DLD1 (cell line): Measurements from ENCODE around the gene GPR89B.
"Not testable (repeated sequence)": the region's sequence is repeated elsewhere in the genome, so short reads cannot be mapped to it uniquely, and the experiment has no call there.

Experiments used
- in situ Hi-C: cut with HindIII; loops from 2 replicates; pipeline ENCODE4 v1.10.0; 2017; ENCODE audit warnings: low sequenced_read_pairs

The GPR89B gene

GRCh38 chr1:147928236-147929132, at the start of gene GPR89B:
Gene GPR89B, plus strand, starts transcription at chr1:147928420. Its CDS starts 117 bp downstream, at chr1:147928537.
- in situ Hi-C loops: not testable (repeated sequence)

DNA sequence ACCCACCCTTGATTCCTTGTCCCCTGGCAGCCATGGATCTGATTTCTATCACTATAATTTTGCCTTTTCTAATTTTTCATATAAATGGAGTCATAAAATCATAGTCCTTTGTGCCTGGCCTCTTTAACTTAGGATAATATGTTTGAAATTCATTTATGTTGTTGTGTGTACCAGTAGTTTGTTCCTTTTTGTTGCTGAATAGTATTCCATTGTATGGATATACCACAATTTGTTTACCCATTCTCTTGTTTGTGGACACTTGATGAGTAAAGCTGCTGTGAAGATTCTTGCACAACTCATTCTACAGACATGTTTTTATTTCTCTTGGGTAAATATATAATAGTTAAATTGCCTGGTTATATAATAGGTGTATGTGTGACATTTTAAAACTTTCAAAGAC, 48.3 kb upstream of the GPR89B start:
- in situ Hi-C loops: no loop called here

DNA sequence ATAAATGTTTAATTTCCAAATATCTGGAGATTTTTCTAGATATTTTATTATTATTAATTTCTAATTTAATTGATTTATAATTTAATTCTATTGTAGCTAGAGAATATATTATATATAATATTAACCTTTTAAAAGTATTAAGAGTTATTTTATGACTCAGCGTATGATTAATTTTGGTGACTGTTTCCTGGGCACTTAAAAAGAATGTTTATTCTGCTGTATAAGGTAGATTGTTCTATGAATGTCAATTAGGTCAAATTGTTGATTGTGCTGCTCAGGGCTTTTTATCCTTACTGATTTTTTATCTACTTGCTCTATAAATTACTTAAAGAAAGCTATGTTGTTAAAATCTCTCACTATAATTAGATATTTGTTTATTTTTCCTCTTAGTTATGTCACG, 45.7 kb upstream of the GPR89B start:
- in situ Hi-C loops: no loop called here

- in situ Hi-C loops: no loop called here
Observed at GRCh38 chr1:147890177-147890790, 37.9 kb upstream of the GPR89B start.

DNA sequence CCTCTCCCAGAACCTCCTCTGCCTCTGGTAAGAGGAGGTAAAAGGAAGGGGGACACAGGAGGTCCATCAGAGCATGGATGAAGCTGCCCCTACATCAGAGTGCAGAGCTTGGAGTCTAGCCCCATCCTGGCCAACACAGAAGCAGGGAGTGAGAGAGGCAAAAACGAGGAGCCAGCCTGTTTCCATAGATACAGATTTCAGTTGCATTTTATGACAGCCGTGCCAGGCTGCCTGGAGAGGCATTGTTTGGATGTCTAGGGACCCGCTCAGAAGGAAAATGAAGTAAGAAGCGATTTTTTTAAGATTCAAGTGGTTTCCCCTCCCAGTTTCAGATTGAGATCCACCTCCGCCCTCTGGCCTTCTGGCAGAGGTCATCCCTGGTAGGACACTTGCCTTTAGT, 37.1 kb upstream of the GPR89B start:
- in situ Hi-C loops: no loop called here

DNA sequence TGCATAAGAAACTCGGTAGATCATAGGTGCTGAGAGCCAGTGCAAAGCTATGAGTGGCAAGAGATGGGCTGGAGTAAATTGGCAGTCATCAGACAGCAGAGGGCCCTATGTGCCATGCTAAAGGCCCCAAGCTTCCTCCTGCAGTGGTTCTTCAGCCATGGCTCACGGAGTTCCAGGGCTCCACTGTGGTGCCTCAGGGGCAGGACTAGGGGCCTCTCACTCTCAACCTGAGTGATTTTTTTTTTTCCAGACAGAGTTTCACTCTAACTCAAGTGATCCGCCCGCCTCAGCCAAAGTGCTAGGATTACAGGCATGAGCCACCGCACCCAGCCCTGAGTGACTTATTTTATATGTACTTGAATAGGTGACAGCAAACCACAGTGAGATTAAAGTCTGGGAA, 36.0 kb upstream of the GPR89B start:
- in situ Hi-C loops: no loop called here

GRCh38 chr1:147892731-147893214, 35.4 kb upstream of the GPR89B start:
- in situ Hi-C loops: no loop called here

DNA sequence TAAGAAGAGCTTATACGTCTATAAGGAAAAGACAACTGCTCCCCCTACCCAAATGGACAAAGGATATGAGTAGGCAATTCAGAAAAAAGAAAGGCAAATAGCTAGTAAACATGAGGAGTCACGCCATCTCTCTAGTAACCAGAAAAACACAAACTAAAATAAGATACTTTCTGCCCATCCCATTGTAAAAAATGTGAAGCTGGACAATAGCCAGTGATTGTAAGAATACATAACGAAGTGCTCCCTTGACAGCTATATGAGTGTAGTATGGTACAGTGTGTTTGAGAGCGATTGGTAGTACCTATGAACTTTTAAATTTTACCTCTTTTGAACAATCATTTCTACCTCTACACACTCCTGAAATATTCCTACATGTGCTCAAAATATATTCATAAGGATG, 33.1 kb upstream of the GPR89B start:
- in situ Hi-C loops: no loop called here

DNA sequence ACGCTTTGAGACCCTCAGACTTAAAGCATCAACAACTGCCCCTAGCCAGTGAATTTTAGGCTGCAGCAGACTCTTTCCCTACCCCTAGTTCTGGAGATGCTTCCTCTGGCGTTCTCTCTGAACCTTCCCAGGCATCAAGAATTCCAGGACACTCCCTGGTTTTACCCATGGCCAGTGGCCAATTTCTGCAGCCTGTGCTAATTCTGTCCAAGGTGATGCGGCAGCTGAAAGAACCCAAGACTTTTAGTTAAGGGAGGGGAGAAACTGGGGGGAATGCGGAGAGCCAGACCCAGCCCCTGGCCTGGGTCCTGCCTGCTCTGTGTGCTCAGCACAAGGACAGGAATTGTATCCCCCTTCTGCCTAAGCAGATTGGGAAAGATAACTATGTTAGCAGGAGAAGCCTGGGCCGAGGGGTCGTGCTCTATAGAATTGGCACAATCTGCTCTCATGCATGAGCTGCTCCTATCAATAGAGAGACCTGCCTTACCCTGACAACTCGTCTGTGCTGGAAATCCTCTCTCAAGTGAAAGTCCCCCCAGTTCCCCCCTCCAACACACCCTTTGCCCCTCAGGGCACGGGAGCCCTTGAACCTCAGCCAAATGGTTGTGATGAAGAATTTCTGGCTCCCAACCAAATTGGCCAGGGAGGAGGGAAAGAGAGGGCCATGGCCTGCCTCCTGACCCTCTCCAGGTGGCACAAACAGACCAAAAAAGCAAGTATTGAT, 31.0 kb upstream of the GPR89B start:
- in situ Hi-C loops: no loop called here

DNA sequence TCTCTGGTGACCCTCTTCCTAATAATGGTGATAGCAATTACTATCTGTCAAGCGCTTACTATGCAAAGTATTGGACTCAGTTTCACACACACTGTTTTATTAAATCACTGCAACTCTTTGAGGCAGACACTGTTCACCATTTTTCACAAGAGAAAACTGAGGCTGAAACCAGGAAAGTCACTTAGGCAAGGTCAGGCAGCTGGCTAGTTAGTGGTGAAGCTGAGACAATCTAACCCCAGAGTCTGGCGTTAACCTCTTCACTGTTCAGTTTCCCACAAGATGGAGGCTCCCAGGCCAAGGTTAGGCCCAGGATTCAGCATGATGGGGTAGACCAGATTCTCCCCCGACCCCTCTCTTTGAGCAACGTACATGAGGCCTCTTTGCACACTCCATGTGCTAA, 30.4 kb upstream of the GPR89B start:
- in situ Hi-C loops: no loop called here

DNA sequence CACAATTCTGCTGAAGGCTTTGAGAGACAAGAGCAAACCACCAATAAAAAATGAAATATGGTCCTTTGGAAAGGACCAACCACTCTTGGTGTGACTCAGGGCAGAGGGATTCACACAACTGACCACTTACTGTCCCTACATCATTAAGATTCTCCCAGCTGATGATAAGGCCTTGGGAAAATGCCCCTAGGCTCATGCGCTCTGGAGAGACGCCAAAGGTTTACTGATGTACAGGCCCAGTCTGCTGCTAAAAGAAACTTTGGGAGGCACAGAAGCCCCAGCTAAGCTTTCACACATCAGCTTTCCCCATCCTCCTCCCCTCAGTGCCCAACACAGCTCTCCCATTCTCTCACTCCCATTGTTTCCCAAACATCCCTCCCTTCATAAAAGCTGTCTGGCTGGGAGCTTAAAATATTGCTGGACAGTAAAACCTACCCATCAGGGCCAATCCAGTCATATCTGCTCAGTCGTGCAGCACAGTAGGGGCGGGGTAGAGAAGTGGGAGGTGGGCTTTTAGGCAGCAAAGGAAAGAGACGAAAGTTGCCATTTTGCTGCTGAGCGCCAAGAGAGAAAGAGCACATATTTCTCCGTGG, 25.9 kb upstream of the GPR89B start, which contains the start of gene GJA8:
Gene GJA8, plus strand, starts transcription at position 543 of the 593 bp plus-strand sequence. CDS start 5,161 bp downstream, outside the sequence.
- in situ Hi-C loops: no loop called here

- in situ Hi-C loops: no loop called here
Observed at GRCh38 chr1:147904726-147905125, 23.5 kb upstream of the GPR89B start.

- in situ Hi-C loops: no loop called here
Observed at GRCh38 chr1:147907786-147908509, 20.3 kb upstream of the GPR89B start.

GRCh38 chr1:147912553-147912952, 15.7 kb upstream of the GPR89B start:
- in situ Hi-C loops: no loop called here

- in situ Hi-C loops: no loop called here
Observed at GRCh38 chr1:147913362-147913942, 14.8 kb upstream of the GPR89B start.

DNA sequence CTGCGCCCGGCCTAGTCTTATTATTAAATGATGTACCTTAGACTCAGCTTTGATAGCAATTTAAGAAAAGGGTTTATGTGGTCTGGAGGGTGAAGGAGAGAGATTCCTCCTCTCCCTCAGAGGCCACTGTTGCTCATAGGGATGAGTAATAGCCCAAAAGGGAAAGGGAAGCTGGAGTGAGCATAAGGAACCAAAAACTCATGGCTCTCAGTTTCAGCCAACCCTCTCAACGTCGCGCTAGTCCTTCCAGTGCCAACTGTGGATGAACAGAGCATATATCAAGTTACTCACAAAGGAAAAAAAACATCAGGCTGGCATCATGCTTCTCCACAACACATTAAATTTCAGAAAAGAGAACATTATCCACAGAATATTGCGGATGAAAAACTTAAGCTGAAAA, 8.3 kb upstream of the GPR89B start:
- in situ Hi-C loops: no loop called here

- in situ Hi-C loops: no loop called here
Observed at GRCh38 chr1:147924813-147925212, 3.4 kb upstream of the GPR89B start.

DNA sequence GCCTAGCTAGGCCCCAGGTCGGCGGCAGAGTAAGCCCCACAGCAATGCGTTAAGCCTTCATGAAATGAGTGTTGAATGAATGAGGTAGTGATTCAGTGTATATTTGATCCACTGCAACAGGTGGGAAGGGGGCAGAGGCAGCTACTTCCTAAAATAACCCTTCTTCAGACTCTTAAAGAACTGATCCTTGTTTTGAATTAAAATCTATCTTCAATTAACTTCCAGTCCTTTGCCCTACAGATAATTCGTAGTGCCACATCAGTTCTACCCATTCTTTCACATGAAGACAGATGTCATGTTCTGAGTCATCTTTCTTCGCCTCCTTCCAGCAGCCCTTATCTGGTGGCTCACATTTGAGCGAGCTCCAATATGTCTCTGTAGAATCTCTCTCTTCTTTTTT, 1.0 kb upstream of the GPR89B start:
- in situ Hi-C loops: not testable (repeated sequence)

GRCh38 chr1:147927689-147928088, 531 bp upstream of the GPR89B start:
- in situ Hi-C loops: not testable (repeated sequence)

DNA sequence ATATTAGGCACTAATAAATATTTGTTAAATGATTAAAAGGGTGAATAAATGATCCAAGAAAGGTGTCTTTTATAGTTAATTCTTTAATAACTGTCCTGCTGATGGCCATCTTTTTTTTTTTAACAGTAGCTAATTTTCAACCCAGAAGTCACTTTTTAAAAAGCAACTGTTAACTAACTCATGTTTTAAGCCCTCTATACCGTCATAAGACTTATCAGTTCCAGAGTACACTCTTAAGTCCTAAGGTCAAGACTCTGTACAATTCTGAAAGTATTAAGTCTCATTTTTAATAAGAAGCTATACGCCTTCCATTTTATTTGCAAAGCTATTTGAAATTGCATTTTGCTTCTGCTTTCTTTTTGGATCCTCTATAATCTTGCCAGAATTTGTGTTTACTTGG, 2.9 kb downstream of the GPR89B start:
- in situ Hi-C loops: not testable (repeated sequence)
